Keratinocyte (primary cell): Measurements from ENCODE around the gene CFAP54.

Experiments
- EZH2 ChIP-seq: IDR thresholded peaks from one replicate; pipeline ENCODE4 v1.6.1; 2012; ENCODE audit warnings: inconsistent platforms, mild to moderate bottlenecking, low read length, moderate library complexity
- TF ChIP-seq, protein P1 (sequence below), 3 experiments: IDR thresholded peaks in 1 of 3; conservative IDR thresholded peaks in 1 of 3; optimal IDR thresholded peaks in 1 of 3; 2 replicates in 2 of 3; 3 replicates in 1 of 3; pipeline versions ENCODE3 to v1.5.1; 2011; ENCODE audit warnings: low read length in 3 of 3, mild to moderate bottlenecking in 3 of 3, moderate library complexity in 2 of 3, control low read depth in 1 of 3, inconsistent platforms in 1 of 3; ENCODE audit not compliant: insufficient read depth in 2 of 3; ENCODE audit errors: extremely low read depth in 1 of 3

DNA sequence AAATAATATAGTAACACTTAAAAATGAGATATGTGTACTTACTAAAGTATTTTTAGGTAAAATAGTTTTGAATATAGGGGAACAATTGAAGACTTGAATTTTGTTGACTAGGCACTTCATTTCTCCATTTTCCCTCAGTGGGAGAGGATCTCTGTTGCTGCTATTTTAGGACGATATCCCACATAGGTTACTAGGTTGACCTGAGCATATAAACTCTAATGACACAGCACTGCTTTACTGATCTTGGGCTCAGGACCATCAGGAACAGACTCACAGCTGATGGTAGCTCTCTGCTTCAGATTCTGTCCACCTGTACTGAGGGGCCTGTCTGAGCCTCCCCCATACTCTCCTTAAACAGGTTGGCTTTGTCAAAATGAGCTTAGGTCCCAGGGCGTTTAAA lies 423.6 kb downstream of the CFAP54 start:
- TF ChIP-seq, protein P1, sequence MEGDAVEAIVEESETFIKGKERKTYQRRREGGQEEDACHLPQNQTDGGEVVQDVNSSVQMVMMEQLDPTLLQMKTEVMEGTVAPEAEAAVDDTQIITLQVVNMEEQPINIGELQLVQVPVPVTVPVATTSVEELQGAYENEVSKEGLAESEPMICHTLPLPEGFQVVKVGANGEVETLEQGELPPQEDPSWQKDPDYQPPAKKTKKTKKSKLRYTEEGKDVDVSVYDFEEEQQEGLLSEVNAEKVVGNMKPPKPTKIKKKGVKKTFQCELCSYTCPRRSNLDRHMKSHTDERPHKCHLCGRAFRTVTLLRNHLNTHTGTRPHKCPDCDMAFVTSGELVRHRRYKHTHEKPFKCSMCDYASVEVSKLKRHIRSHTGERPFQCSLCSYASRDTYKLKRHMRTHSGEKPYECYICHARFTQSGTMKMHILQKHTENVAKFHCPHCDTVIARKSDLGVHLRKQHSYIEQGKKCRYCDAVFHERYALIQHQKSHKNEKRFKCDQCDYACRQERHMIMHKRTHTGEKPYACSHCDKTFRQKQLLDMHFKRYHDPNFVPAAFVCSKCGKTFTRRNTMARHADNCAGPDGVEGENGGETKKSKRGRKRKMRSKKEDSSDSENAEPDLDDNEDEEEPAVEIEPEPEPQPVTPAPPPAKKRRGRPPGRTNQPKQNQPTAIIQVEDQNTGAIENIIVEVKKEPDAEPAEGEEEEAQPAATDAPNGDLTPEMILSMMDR (optimal IDR thresholded peaks at IDR 0.05 in 1 of 3, IDR thresholded peaks at IDR 0.05 in 1 of 3, conservative IDR thresholded peaks at IDR 0.05 in 1 of 3; ENCODE audit: extremely low read depth in 1 of 3, insufficient read depth in 2 of 3, low read length in 3 of 3), result no peak
- no peak for TF ChIP-seq EZH2
